ENCODE results near the gene AP2A2. TPM values are rescaled to one million over a fixed set of nuclear protein-coding genes. Genes with fewer than 3 reads are reported as not detected.

The AP2A2 gene
- polyA plus RNA-seq, 1 donor = 43.8 TPM

GRCh38 chr11:995752-996420, 70.2 kb downstream of the AP2A2 start:
- DNase-seq (ENCODE audit: low read depth) = no peak

- DNase-seq (ENCODE audit: low read depth) = no peak
Measured at GRCh38 chr11:996681-997080, 71.0 kb downstream of the AP2A2 start.

- no peak for DNase-seq (ENCODE audit: low read depth)
Measured at GRCh38 chr11:997907-998306, 72.2 kb downstream of the AP2A2 start.

- no peak for DNase-seq (ENCODE audit: low read depth)
Measured at GRCh38 chr11:999009-999408, 73.3 kb downstream of the AP2A2 start.

- no peak for DNase-seq (ENCODE audit: low read depth)
Measured at GRCh38 chr11:1000357-1001278, 74.9 kb downstream of the AP2A2 start.

- no peak for DNase-seq (ENCODE audit: low read depth)
Measured at GRCh38 chr11:1001617-1002405, 76.1 kb downstream of the AP2A2 start.

GRCh38 chr11:1002406-1002984, 76.8 kb downstream of the AP2A2 start:
- DNase-seq (ENCODE audit: low read depth) = no peak

GRCh38 chr11:1003159-1003558, 77.5 kb downstream of the AP2A2 start:
- no peak for DNase-seq (ENCODE audit: low read depth)

- no peak for DNase-seq (ENCODE audit: low read depth)
Measured at GRCh38 chr11:1005928-1006327, 80.3 kb downstream of the AP2A2 start.

GRCh38 chr11:1006762-1007161, 81.1 kb downstream of the AP2A2 start:
- DNase-seq (ENCODE audit: low read depth) = no peak

GRCh38 chr11:1007279-1007678, 81.6 kb downstream of the AP2A2 start:
- DNase-seq (ENCODE audit: low read depth) = no peak

- DNase-seq (ENCODE audit: low read depth) = no peak
Measured at GRCh38 chr11:1008001-1008802, 82.5 kb downstream of the AP2A2 start.

- DNase-seq (ENCODE audit: low read depth) = no peak
Measured at GRCh38 chr11:1008803-1009145, 83.1 kb downstream of the AP2A2 start.

GRCh38 chr11:1009371-1009770, 83.7 kb downstream of the AP2A2 start:
- DNase-seq (ENCODE audit: low read depth) = no peak

- no peak for DNase-seq (ENCODE audit: low read depth)
Measured at GRCh38 chr11:1009991-1010390, 84.3 kb downstream of the AP2A2 start.

- no peak for DNase-seq (ENCODE audit: low read depth)
Measured at GRCh38 chr11:1010551-1011319, 85.1 kb downstream of the AP2A2 start.

- DNase-seq (ENCODE audit: low read depth) = no peak
Measured at GRCh38 chr11:1011320-1011698, 85.6 kb downstream of the AP2A2 start.

- no peak for DNase-seq (ENCODE audit: low read depth)
Measured at GRCh38 chr11:1012291-1012690, 86.6 kb downstream of the AP2A2 start.

- no peak for DNase-seq (ENCODE audit: low read depth)
Measured at GRCh38 chr11:1012740-1013630, 87.3 kb downstream of the AP2A2 start.

- DNase-seq (ENCODE audit: low read depth) = no peak
Measured at GRCh38 chr11:1013631-1013935, 87.9 kb downstream of the AP2A2 start.
